ENCODE results near the gene IL23R. TPM values are rescaled to one million over a fixed set of nuclear protein-coding genes. Genes with fewer than 3 reads are reported as not detected.

Gene IL23R
- total RNA-seq, 1 donor from 2014 or later: not detected

GRCh38 chr1:67224856-67225255, 58.6 kb downstream of the IL23R start:
- no peaks in the 10 kb centered on the region for H3K36me3 ChIP-seq
- H3K27me3 ChIP-seq: no peaks in the 10 kb centered on the region
- no peaks in the 10 kb centered on the region for H3K4me1 ChIP-seq
- H3K27ac ChIP-seq: no peak overlapping the region
- no peaks in the 10 kb centered on the region for H3K9me3 ChIP-seq
- H3K4me3 ChIP-seq: no peak overlapping the region
- no peak for DNase-seq (ENCODE audit: low spot score in 2 of 2)
- intact Hi-C loops (cut with DNase I): no loop called here
- no peak for TF ChIP-seq CTCF (IDR thresholded peaks at IDR 0.05)

- intact Hi-C loops (cut with DNase I): no loop called here
- TF ChIP-seq CTCF (IDR thresholded peaks at IDR 0.05): no peak
- H3K36me3 ChIP-seq: no peaks in the 10 kb centered on the region
These were observed 60.4 kb downstream of the IL23R start for GRCh38 chr1:67226688-67227087.

GRCh38 chr1:67227196-67227595, 60.9 kb downstream of the IL23R start:
- Histone ChIP-seq H3K4me1 (no peaks in the 10 kb centered on the region), H3K27me3 (no peaks in the 10 kb centered on the region), H3K27ac (no peak overlapping the region), H3K4me3 (no peak overlapping the region), H3K36me3 (no peaks in the 10 kb centered on the region), H3K9me3 (no peaks in the 10 kb centered on the region)
- TF ChIP-seq CTCF (IDR thresholded peaks at IDR 0.05): no peak
- intact Hi-C loops (cut with DNase I): no loop called here
- DNase-seq (ENCODE audit: low spot score in 2 of 2): no peak

More at GRCh38 chr1:67226688-67227087, 60.4 kb downstream of the IL23R start:
- no peaks in the 10 kb centered on the region for H3K4me1 ChIP-seq
- no peak overlapping the region for H3K27ac ChIP-seq
- no peak overlapping the region for H3K4me3 ChIP-seq
- no peaks in the 10 kb centered on the region for H3K9me3 ChIP-seq
- no peaks in the 10 kb centered on the region for H3K27me3 ChIP-seq
- DNase-seq (ENCODE audit: low spot score in 2 of 2): no peak

GRCh38 chr1:67228791-67229190, 62.5 kb downstream of the IL23R start:
- Histone ChIP-seq H3K27me3 (no peaks in the 10 kb centered on the region), H3K27ac (no peak overlapping the region), H3K9me3 (no peaks in the 10 kb centered on the region), H3K4me1 (no peaks in the 10 kb centered on the region), H3K36me3 (no peaks in the 10 kb centered on the region), H3K4me3 (no peak overlapping the region)
- no peak for TF ChIP-seq CTCF (IDR thresholded peaks at IDR 0.05)
- intact Hi-C loops (cut with DNase I): no loop called here
- no peak for DNase-seq (ENCODE audit: low spot score in 2 of 2)

- H3K4me1 ChIP-seq: no peaks in the 10 kb centered on the region
- no peaks in the 10 kb centered on the region for H3K9me3 ChIP-seq
- intact Hi-C loops (cut with DNase I): no loop called here
- no peak overlapping the region for H3K4me3 ChIP-seq
- H3K36me3 ChIP-seq: no peaks in the 10 kb centered on the region
- DNase-seq (ENCODE audit: low spot score in 2 of 2): no peak
- TF ChIP-seq CTCF (IDR thresholded peaks at IDR 0.05): no peak
- no peak overlapping the region for H3K27ac ChIP-seq
- H3K27me3 ChIP-seq: no peaks in the 10 kb centered on the region
These were observed 64.3 kb downstream of the IL23R start for GRCh38 chr1:67230539-67230938.

- no peak for DNase-seq (ENCODE audit: low spot score in 2 of 2)
- no peaks in the 10 kb centered on the region for H3K27me3 ChIP-seq
- no peak overlapping the region for H3K4me3 ChIP-seq
- H3K36me3 ChIP-seq: no peaks in the 10 kb centered on the region
- H3K4me1 ChIP-seq: no peaks in the 10 kb centered on the region
- no peak for TF ChIP-seq CTCF (IDR thresholded peaks at IDR 0.05)
- no peaks in the 10 kb centered on the region for H3K9me3 ChIP-seq
- intact Hi-C loops (cut with DNase I): no loop called here
- no peak overlapping the region for H3K27ac ChIP-seq
These were observed 70.0 kb downstream of the IL23R start for GRCh38 chr1:67236277-67236676.

All from ascending aorta (tissue), 2 donors.